Measurements from ENCODE around the gene CTDSPL.

GRCh38 chr3:37974121-37975083 is 112.7 kb downstream of the CTDSPL start:
- TF ChIP-seq EZH2 (optimal IDR thresholded peaks at IDR 0.05; ENCODE audit: low read depth, low read length): no peak
- peak; percentile 91 for TF ChIP-seq CTCF (IDR thresholded peaks at IDR 0.05; ENCODE audit: low read length)
- no peak for TF ChIP-seq EZH2phosphoT487 (IDR thresholded peaks at IDR 0.05; ENCODE audit: low read length)
